Panc1 (cell line): ENCODE data around the gene MBNL2. TPM values are rescaled to one million over a fixed set of nuclear protein-coding genes. Genes with fewer than 3 reads are reported as not detected.
A peak's percentile ranks its signal among the peaks of the same experiment; 100 is the strongest.

Experiments
- ATAC-seq: fragments of 200-7000 bp; cut with Tn5 transposase; 2 replicates; pipeline ENCODE4 v1.9.1; 2020; ENCODE audit warnings: mild to moderate bottlenecking, moderate library complexity
- BruUV-seq: library from RNA; stranded (reverse); fragments of 400-500 nt; replicated peaks from 2 replicates; lab custom pipeline; 2021; lab: Mats Ljungman, UMichigan
- CTCF ChIA-PET: fragments of 300-600 bp; sonication (Branson Sonifier 250); formaldehyde crosslinking; loops from one replicate; lab custom pipeline; 2022; ENCODE audit warnings: antibody characterized with exemption; lab: Charles Lee
- POLR2A ChIA-PET: fragments of 300-600 bp; sonication (Branson Sonifier 250); formaldehyde crosslinking; loops from one replicate; lab custom pipeline; 2022; ENCODE audit warnings: antibody characterized with exemption; lab: Charles Lee
- DNase-seq: peaks from one replicate; pipeline ENCODE4 v3.0.0-alpha.2; 2010; ENCODE audit warnings: low read depth, low spot score
- H3K27ac ChIP-seq: 2 replicates; pipeline ENCODE4 v1.5.1; 2011; ENCODE audit warnings: mild to moderate bottlenecking, low read length, inconsistent platforms
- H3K27me3 ChIP-seq: fragments of 200-500 bp; sonication (Bioruptor generic); 2 replicates; pipeline ENCODE4 v1.6.0; 2014; ENCODE audit warnings: low read length, inconsistent platforms; ENCODE audit not compliant: control insufficient read depth, insufficient read depth
- H3K36me3 ChIP-seq: fragments of 200-500 bp; sonication (Bioruptor generic); 2 replicates; pipeline ENCODE4 v1.5.1; 2014; ENCODE audit warnings: inconsistent platforms, mild to moderate bottlenecking, low read length, moderate library complexity; ENCODE audit not compliant: control insufficient read depth, insufficient read depth
- H3K4me1 ChIP-seq: 2 replicates; pipeline ENCODE4 v1.5.1; 2011; ENCODE audit warnings: inconsistent platforms, mild to moderate bottlenecking, low read length, moderate library complexity; ENCODE audit not compliant: control insufficient read depth, insufficient read depth
- H3K4me3 ChIP-seq, 2 experiments: 2 replicates each; pipeline ENCODE4 v1.5.1; 2011 to 2012; ENCODE audit warnings: low read depth in 2 of 2, low read length in 2 of 2, mild to moderate bottlenecking in 2 of 2, inconsistent platforms in 1 of 2, moderate library complexity in 1 of 2
- H3K9me3 ChIP-seq: fragments of 200-500 bp; sonication (Bioruptor generic); 2 replicates; pipeline ENCODE4 v1.5.1; 2014; ENCODE audit warnings: low read depth, mild to moderate bottlenecking, inconsistent platforms, low read length, moderate library complexity; ENCODE audit not compliant: control insufficient read depth, insufficient read depth
- CTCF ChIP-seq: fragments of 450-650 bp; IDR thresholded peaks from 2 replicates; pipeline ENCODE4 v1.5.1; 2017; ENCODE audit warnings: mild to moderate bottlenecking
- POLR2AphosphoS5 ChIP-seq: IDR thresholded peaks from 2 replicates; pipeline ENCODE4 v1.6.1; 2012; ENCODE audit warnings: mild to moderate bottlenecking, low read depth, low read length, moderate library complexity
- REST ChIP-seq, 2 experiments: IDR thresholded peaks; 2 replicates each; pipeline ENCODE4 v1.6.1; 2011 to 2012; ENCODE audit warnings: low read depth in 2 of 2, control low read depth in 1 of 2, low read length in 1 of 2, mild to moderate bottlenecking in 1 of 2, moderate library complexity in 1 of 2; ENCODE audit not compliant: insufficient read depth in 1 of 2
- SIN3A ChIP-seq: IDR thresholded peaks from 2 replicates; pipeline ENCODE4 v1.6.1; 2012; ENCODE audit warnings: low read depth, mild to moderate bottlenecking, low read length, moderate library complexity, borderline replicate concordance; ENCODE audit not compliant: insufficient read depth
- TCF7L2 ChIP-seq: IDR thresholded peaks from 2 replicates; pipeline ENCODE4 v1.6.1; 2011; ENCODE audit warnings: mild to moderate bottlenecking, low read depth, low read length, inconsistent platforms
- in situ Hi-C: cut with HindIII; loops from 2 replicates; pipeline ENCODE4 v1.10.0; 2016; ENCODE audit warnings: low sequenced_read_pairs, low pct_unique_long_range_greater_than_20kb
- intact Hi-C: fragments of 100-400 bp; cut with micrococcal nuclease; formaldehyde crosslinking; loops from one replicate; pipeline ENCODE4 v1.10.0; 2022; ENCODE audit not compliant: unreplicated experiment
- total RNA-seq: library from RNA; stranded (reverse); gene quantifications from one replicate; pipeline ENCODE4 v1.2.1, GENCODE V29; 2021; ENCODE audit not compliant: unreplicated experiment

MBNL2 gene
- total RNA-seq, 1 experiment from 2014 or later: 103 TPM

- POLR2A ChIA-PET: interaction anchor here (1.1 to 1.5 kb wide), 2 partner anchors 10 to 12 kb away, joined by 3 to 4 read pairs; partner anchors contain the start of gene MBNL2
- H3K27ac ChIP-seq: peak overlapping the region; percentile 100
- ATAC-seq: no peak
These were observed 12.1 kb downstream of the MBNL2 start for GRCh38 chr13:97234236-97234635.

GRCh38 chr13:97234742-97235141 lies 12.6 kb downstream of the MBNL2 start:
- TF ChIP-seq POLR2AphosphoS5 (no peak), SIN3A (no peak), REST (IDR thresholded peaks at IDR 0.05; ENCODE audit: insufficient read depth in 1 of 2, low read depth in 2 of 2, low read length in 1 of 2) (no peak), TCF7L2 (no peak), CTCF (no peak)
- in situ Hi-C loops (no loop called here), intact Hi-C loops (no loop called here)
- POLR2A ChIA-PET: interaction anchor here (1.5 kb wide), 1 partner anchor 12 kb away, joined by 3 read pairs; the partner anchor contains the start of gene MBNL2
- H3K27me3 ChIP-seq: no peaks in the 10 kb centered on the region
- peaks cover 96% of the 10 kb centered on the region for H3K4me1 ChIP-seq
- BruUV-seq: no TSS peak
- DNase-seq (no peak), ATAC-seq (peak; percentile 11; the same call in 1 of the 2 replicates)
- H3K4me3 ChIP-seq: peak overlapping the region; percentile 14 to 39; a peak in 3 of 4 replicates
- CTCF ChIA-PET: no interaction called here
- no peaks in the 10 kb centered on the region; the same call in 1 of the 2 replicates for H3K36me3 ChIP-seq
- H3K9me3 ChIP-seq: no peaks in the 10 kb centered on the region
- peak overlapping the region; percentile 100 for H3K27ac ChIP-seq

More at GRCh38 chr13:97234236-97234635, 12.1 kb downstream of the MBNL2 start:
- Histone ChIP-seq H3K36me3 (no peaks in the 10 kb centered on the region; the same call in 1 of the 2 replicates), H3K9me3 (no peaks in the 10 kb centered on the region), H3K4me1 (peaks cover 96% of the 10 kb centered on the region), H3K27me3 (no peaks in the 10 kb centered on the region), H3K4me3 (peak overlapping the region in 1 of 2 experiments; percentile 39; a peak in 2 of 4 replicates)
- intact Hi-C loops: no loop called here
- no TSS peak for BruUV-seq
- CTCF ChIA-PET: no interaction called here
- no peak for DNase-seq
- in situ Hi-C loops: no loop called here
- TF ChIP-seq POLR2AphosphoS5 (0 out of 2 replicates have a peak, but pooled peaks have one; percentile 14), SIN3A (no peak), TCF7L2 (no peak), CTCF (no peak)
